Peyer's patch (tissue), 4 donors: ENCODE results near the gene SCFD1. TPM values are rescaled to one million over a fixed set of nuclear protein-coding genes. Genes with fewer than 3 reads are reported as not detected.
"Not testable (repeated sequence)": the region's sequence is repeated elsewhere in the genome, so short reads cannot be mapped to it uniquely, and the experiment has no call there.

Source experiments
- DNase-seq, 3 donors: peaks; one replicate each; pipeline ENCODE4 v3.0.0-alpha.2; 2017 to 2019
- H3K27ac ChIP-seq, 4 donors: fragments of 200-600 bp; sonication (generic); one replicate each; pipeline ENCODE4 v1.5.1; 2016 to 2019
- H3K27me3 ChIP-seq, 2 donors: fragments of 200-600 bp; sonication (generic); one replicate each; pipeline ENCODE4 v1.5.1; 2019
- H3K36me3 ChIP-seq, 3 donors: fragments of 200-600 bp; sonication (generic); one replicate each; pipeline ENCODE4 v1.5.1; 2016 to 2019
- H3K4me1 ChIP-seq, 4 donors: fragments of 200-600 bp; sonication (generic); one replicate each; pipeline ENCODE4 v1.5.1; 2016 to 2019
- H3K4me3 ChIP-seq, 4 donors: fragments of 200-600 bp; sonication (generic); 1 replicate in 3 of 4; 2 replicates in 1 of 4; pipeline ENCODE4 v1.5.1; 2016 to 2019; ENCODE audit warnings: mild to moderate bottlenecking in 1 of 4
- H3K9me3 ChIP-seq, 4 donors: fragments of 200-600 bp; sonication (generic); one replicate each; pipeline ENCODE4 v1.5.1; 2016 to 2019; ENCODE audit warnings: mild to moderate bottlenecking in 1 of 4
- CTCF ChIP-seq, 6 experiments: fragments of 450-650 bp in 4 of 6; fragments of 200-600 bp in 2 of 6; sonication (generic) in 1 of 6; IDR thresholded peaks; one replicate each; pipeline ENCODE4 v1.5.1; 2017 to 2019; ENCODE audit warnings: antibody characterized with exemption in 6 of 6, mild to moderate bottlenecking in 3 of 6, moderate library complexity in 1 of 6
- POLR2A ChIP-seq, 2 donors: fragments of 450-650 bp; IDR thresholded peaks; one replicate each; pipeline ENCODE4 v1.5.1; 2017; ENCODE audit warnings: antibody characterized with exemption in 2 of 2, mild to moderate bottlenecking in 2 of 2, moderate library complexity in 2 of 2
- total RNA-seq, 4 donors: library from RNA; depleted of rRNA; stranded (reverse); fragments of >200 nt; gene quantifications; one replicate each; pipeline ENCODE4 v1.1.0, GENCODE V29; 2016

SCFD1 gene
- total RNA-seq, 4 donors from 2014 or later = 31.8 to 77.3 (median 53.0) TPM

DNA sequence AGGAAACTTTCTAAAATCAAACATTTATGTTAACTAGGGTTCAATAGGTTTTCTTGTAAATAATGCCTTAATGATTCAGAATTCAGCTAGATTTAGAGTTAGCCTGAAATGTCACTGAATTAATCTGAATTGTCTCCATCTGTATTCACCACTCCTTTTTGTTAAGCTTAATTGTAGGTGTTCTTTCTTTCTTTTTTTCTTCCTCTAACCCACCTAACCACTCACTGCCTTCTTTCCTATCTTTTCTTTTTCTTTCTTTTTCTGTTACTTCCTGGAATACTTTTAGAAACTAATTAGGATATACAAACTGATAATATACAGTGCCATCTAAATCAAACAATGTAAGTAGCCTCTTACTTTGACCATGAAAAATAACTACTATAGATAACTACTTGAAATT lies 33.2 kb upstream of the SCFD1 start:
- Histone ChIP-seq H3K36me3 (peaks cover 0 to 3% (median 0%) of the 10 kb centered on the region in 3 donors), H3K27me3 (no peaks in the 10 kb centered on the region), H3K27ac (no peak overlapping the region), H3K4me3 (no peak overlapping the region), H3K4me1 (no peaks in the 10 kb centered on the region), H3K9me3 (no peaks in the 10 kb centered on the region)
- no peak for DNase-seq
- TF ChIP-seq CTCF (IDR thresholded peaks at IDR 0.05) (no peak), POLR2A (IDR thresholded peaks at IDR 0.05) (no peak)

- H3K36me3 ChIP-seq = peaks cover 0 to 37% (median 0%) of the 10 kb centered on the region in 3 donors
These were observed 25.2 kb upstream of the SCFD1 start for GRCh38 chr14:30596935-30597334.

DNA sequence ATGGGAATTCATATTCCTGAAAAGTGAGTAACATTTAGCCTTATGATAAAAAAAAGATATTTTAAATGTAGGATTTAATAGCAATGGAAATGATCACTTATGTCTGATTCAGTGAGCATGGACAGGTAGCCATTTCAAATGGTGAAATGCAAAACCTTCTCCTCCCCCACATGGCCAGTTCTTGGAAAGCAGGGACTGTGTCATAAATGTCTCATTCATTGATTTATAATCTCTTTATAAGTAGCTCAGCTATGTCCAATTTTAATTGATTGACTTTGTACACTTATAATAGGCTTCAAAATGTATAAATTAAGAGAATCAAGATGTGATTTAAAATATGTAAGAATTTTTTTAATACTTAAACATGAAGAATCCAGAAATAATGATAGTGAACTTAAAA lies 24.6 kb upstream of the SCFD1 start:
- no peak overlapping the region for H3K4me3 ChIP-seq
- H3K27me3 ChIP-seq = no peaks in the 10 kb centered on the region
- no peak overlapping the region for H3K27ac ChIP-seq
- no peaks in the 10 kb centered on the region for H3K9me3 ChIP-seq
- TF ChIP-seq CTCF (IDR thresholded peaks at IDR 0.05) (no peak), POLR2A (IDR thresholded peaks at IDR 0.05) (no peak)
- no peak for DNase-seq
- peaks cover 0 to 43% (median 0%) of the 10 kb centered on the region in 3 donors for H3K36me3 ChIP-seq
- H3K4me1 ChIP-seq = no peaks in the 10 kb centered on the region

More at GRCh38 chr14:30596935-30597334, 25.2 kb upstream of the SCFD1 start:
- no peaks in the 10 kb centered on the region for H3K9me3 ChIP-seq
- no peaks in the 10 kb centered on the region for H3K27me3 ChIP-seq
- TF ChIP-seq CTCF (IDR thresholded peaks at IDR 0.05) (no peak), POLR2A (IDR thresholded peaks at IDR 0.05) (no peak)
- H3K4me1 ChIP-seq = no peaks in the 10 kb centered on the region
- H3K27ac ChIP-seq = no peak overlapping the region
- H3K4me3 ChIP-seq = no peak overlapping the region
- no peak for DNase-seq

- Histone ChIP-seq H3K9me3 (no peaks in the 10 kb centered on the region), H3K27ac (no peak overlapping the region), H3K27me3 (no peaks in the 10 kb centered on the region), H3K4me3 (no peak overlapping the region), H3K36me3 (peaks cover 0 to 71% (median 0%) of the 10 kb centered on the region in 3 donors), H3K4me1 (no peaks in the 10 kb centered on the region)
- TF ChIP-seq CTCF (IDR thresholded peaks at IDR 0.05) (no peak), POLR2A (IDR thresholded peaks at IDR 0.05) (no peak)
- DNase-seq = no peak
These were observed 20.9 kb upstream of the SCFD1 start for GRCh38 chr14:30600922-30601918.

DNA sequence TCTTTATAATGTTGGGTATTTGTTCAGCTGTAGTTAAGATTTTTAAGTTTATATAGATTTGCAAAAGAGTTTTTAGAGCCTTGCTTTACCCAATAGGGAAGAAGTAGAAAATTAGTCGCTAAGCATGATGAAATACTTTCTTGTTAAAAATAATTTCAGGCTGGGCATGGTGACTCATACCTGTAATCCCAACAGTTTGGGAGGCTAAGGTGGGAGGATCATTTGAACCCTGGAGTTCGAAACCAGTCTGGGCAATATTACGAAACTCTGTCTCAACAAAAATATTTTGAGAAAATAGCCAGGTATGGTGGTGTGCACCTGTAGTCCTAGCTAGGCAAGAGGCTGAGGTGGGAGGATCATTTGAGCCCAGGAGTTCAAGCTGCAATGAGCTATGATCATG lies 18.7 kb upstream of the SCFD1 start:
- H3K27me3 ChIP-seq = no peaks in the 10 kb centered on the region
- H3K27ac ChIP-seq = no peak overlapping the region
- H3K4me3 ChIP-seq = no peak overlapping the region
- no peak for TF ChIP-seq POLR2A (IDR thresholded peaks at IDR 0.05)
- TF ChIP-seq CTCF (IDR thresholded peaks at IDR 0.05) = no peak
- peaks cover 0 to 66% (median 0%) of the 10 kb centered on the region in 3 donors for H3K36me3 ChIP-seq
- H3K4me1 ChIP-seq = no peaks in the 10 kb centered on the region
- H3K9me3 ChIP-seq = no peaks in the 10 kb centered on the region
- DNase-seq = no peak

DNA sequence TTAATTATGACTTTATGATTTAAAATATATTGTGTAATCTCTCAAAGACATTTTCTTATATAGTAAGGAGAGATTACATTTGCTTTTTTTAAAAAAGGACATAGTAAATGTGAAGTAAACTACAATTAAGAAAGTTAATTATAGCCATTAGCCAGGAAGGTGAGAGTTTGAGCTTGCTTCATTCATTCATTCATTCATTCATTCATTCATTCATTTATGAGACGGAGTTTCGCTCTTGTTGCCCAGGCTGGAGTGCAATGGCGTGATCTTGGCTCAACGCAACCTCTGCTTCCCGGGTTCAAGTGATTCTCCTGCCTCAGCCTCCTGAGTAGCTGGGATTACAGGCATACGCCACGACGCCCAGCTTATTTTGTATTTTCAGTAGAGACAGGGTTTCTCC lies 17.4 kb upstream of the SCFD1 start:
- not testable (repeated sequence) for H3K27me3 ChIP-seq, H3K9me3 ChIP-seq, H3K4me3 ChIP-seq, H3K27ac ChIP-seq, DNase-seq, H3K4me1 ChIP-seq
- peaks cover 0 to 55% (median 0%) of the 10 kb centered on the region in 3 donors for H3K36me3 ChIP-seq
